Measurements from ENCODE around the gene LYSMD2.

GRCh38 chr15:51720201-51720995 is 17.1 kb downstream of the LYSMD2 start:
- no peak for TF ChIP-seq CTCF (conservative IDR thresholded peaks at IDR 0.05; ENCODE audit: low read depth, low read length)
- no peak for TF ChIP-seq EZH2 (IDR thresholded peaks at IDR 0.05; ENCODE audit: low read length, unreplicated experiment)
- TF ChIP-seq EZH2phosphoT487 (IDR thresholded peaks at IDR 0.05; ENCODE audit: borderline replicate concordance, low read length), result no peak
